Esophagus squamous epithelium (tissue), 5 donors: ENCODE measurements around the gene FAM163A. TPM values are rescaled to one million over a fixed set of nuclear protein-coding genes. Genes with fewer than 3 reads are reported as not detected.

Experiments used
- DNase-seq: peaks from one replicate; lab custom pipeline; 2025; lab: John Stamatoyannopoulos, UW
- H3K27ac ChIP-seq, 4 donors: fragments of 200-600 bp; sonication (generic); one replicate each; pipeline ENCODE4 v1.5.1; 2016 to 2019; ENCODE audit warnings: mild to moderate bottlenecking in 1 of 4
- H3K27me3 ChIP-seq, 4 donors: fragments of 200-600 bp; sonication (generic); 1 replicate in 3 of 4; 2 replicates in 1 of 4; pipeline versions ENCODE4 v1.5.1 to v1.6.0; 2017 to 2021; ENCODE audit warnings: antibody characterized with exemption in 1 of 4
- H3K36me3 ChIP-seq, 3 donors: fragments of 200-600 bp; sonication (generic); one replicate each; pipeline ENCODE4 v1.5.1; 2016 to 2019
- H3K4me1 ChIP-seq, 3 donors: fragments of 200-600 bp; sonication (generic); one replicate each; pipeline ENCODE4 v1.5.1; 2017 to 2019
- H3K4me3 ChIP-seq, 4 donors: fragments of 200-600 bp; sonication (generic); 1 replicate in 3 of 4; 2 replicates in 1 of 4; pipeline ENCODE4 v1.5.1; 2016 to 2019; ENCODE audit warnings: mild to moderate bottlenecking in 2 of 4, moderate library complexity in 1 of 4
- H3K9me3 ChIP-seq, 3 donors: fragments of 200-600 bp; sonication (generic); one replicate each; pipeline ENCODE4 v1.5.1; 2016 to 2019
- CTCF ChIP-seq, 6 experiments: fragments of 450-650 bp in 4 of 6; fragments of 200-600 bp in 2 of 6; sonication (generic) in 2 of 6; IDR thresholded peaks; one replicate each; pipeline ENCODE4 v1.5.1; 2016 to 2019; ENCODE audit warnings: antibody characterized with exemption in 6 of 6, mild to moderate bottlenecking in 4 of 6, moderate library complexity in 4 of 6
- POLR2A ChIP-seq, 4 donors: fragments of 450-650 bp; IDR thresholded peaks; one replicate each; pipeline ENCODE4 v1.6.1; 2017; ENCODE audit warnings: antibody characterized with exemption in 4 of 4, mild to moderate bottlenecking in 4 of 4, moderate library complexity in 3 of 4
- WGBS, 2 donors: methylation state at CpG; one replicate each; pipeline ENCODE4 v1.1.5; 2018; 5-methylcytosine and 5-hydroxymethylcytosine counted together
- intact Hi-C: fragments of 100-400 bp; cut with DNase I; formaldehyde crosslinking; loops from one replicate; pipeline ENCODE4 v1.15.0; 2022
- total RNA-seq, 4 donors: library from RNA; depleted of rRNA; stranded (reverse); fragments of >200 nt; gene quantifications; one replicate each; pipeline ENCODE4 v1.1.0, GENCODE V29; 2016
- donor health status: DM: yes; HTN: yes; CAD: no.

FAM163A gene
- total RNA-seq, 4 donors from 2014 or later = not detected

- 72 to 82% methylated on average over 11 of the region's 13 CpGs for WGBS, 2 donors
- no peaks in the 10 kb centered on the region for H3K36me3 ChIP-seq
- no peak for DNase-seq
- TF ChIP-seq POLR2A (IDR thresholded peaks at IDR 0.05) = no peak
- TF ChIP-seq CTCF (IDR thresholded peaks at IDR 0.05) = no peak
- H3K27me3 ChIP-seq = no peaks in the 10 kb centered on the region
- intact Hi-C loops = no loop called here
- no peaks in the 10 kb centered on the region for H3K9me3 ChIP-seq
- no peak overlapping the region for H3K27ac ChIP-seq
- no peak overlapping the region for H3K4me3 ChIP-seq
- no peaks in the 10 kb centered on the region for H3K4me1 ChIP-seq
Observed at GRCh38 chr1:179825798-179826460, 82.8 kb downstream of the FAM163A start.

- H3K4me1 ChIP-seq = no peaks in the 10 kb centered on the region
- H3K27ac ChIP-seq = no peak overlapping the region
- TF ChIP-seq POLR2A (IDR thresholded peaks at IDR 0.05) = no peak
- TF ChIP-seq CTCF (IDR thresholded peaks at IDR 0.05) = no peak
- no peak for DNase-seq
- H3K4me3 ChIP-seq = no peak overlapping the region
- intact Hi-C loops = no loop called here
- H3K9me3 ChIP-seq = no peaks in the 10 kb centered on the region
- no peaks in the 10 kb centered on the region for H3K36me3 ChIP-seq
- no peaks in the 10 kb centered on the region for H3K27me3 ChIP-seq
- 67 to 85% methylated on average over 6 to 7 of the region's 7 CpGs for WGBS, 2 donors
Observed at GRCh38 chr1:179826626-179827280, 83.7 kb downstream of the FAM163A start.

GRCh38 chr1:179828554-179829110, 85.5 kb downstream of the FAM163A start:
- H3K36me3 ChIP-seq = no peaks in the 10 kb centered on the region
- WGBS, 2 donors = 75 to 96% methylated on average over 2 to 5 of the region's 9 CpGs
- no peak for DNase-seq
- no peaks in the 10 kb centered on the region for H3K9me3 ChIP-seq
- H3K27ac ChIP-seq = no peak overlapping the region
- H3K4me3 ChIP-seq = no peak overlapping the region
- TF ChIP-seq CTCF (IDR thresholded peaks at IDR 0.05) (no peak), POLR2A (IDR thresholded peaks at IDR 0.05) (no peak)
- intact Hi-C loops = no loop called here
- H3K4me1 ChIP-seq = no peaks in the 10 kb centered on the region
- H3K27me3 ChIP-seq = no peaks in the 10 kb centered on the region

- Histone ChIP-seq H3K4me1 (no peaks in the 10 kb centered on the region), H3K27ac (no peak overlapping the region), H3K27me3 (no peaks in the 10 kb centered on the region), H3K36me3 (peaks cover 0 to 7% (median 0%) of the 10 kb centered on the region in 3 donors), H3K4me3 (no peak overlapping the region), H3K9me3 (no peaks in the 10 kb centered on the region)
- no peak for TF ChIP-seq POLR2A (IDR thresholded peaks at IDR 0.05)
- TF ChIP-seq CTCF (IDR thresholded peaks at IDR 0.05) = no peak
- DNase-seq = no peak
- WGBS, 2 donors = 46 to 49% methylated on average over 3 of the region's 3 CpGs
- intact Hi-C loops = no loop called here
Observed at GRCh38 chr1:179831225-179831624, 88.1 kb downstream of the FAM163A start.
